ENCODE measurements around the gene SPTBN1.

GRCh38 chr2:54672590-54673456 is 216.7 kb downstream of the SPTBN1 start:
- no peak for TF ChIP-seq CTCF (conservative IDR thresholded peaks at IDR 0.05; ENCODE audit: low read depth, low read length)
- no peak for TF ChIP-seq EZH2 (IDR thresholded peaks at IDR 0.05; ENCODE audit: borderline replicate concordance, low read depth, low read length, poor library complexity, severe bottlenecking)

Measured in A673 (cell line).